ENCODE measurements around the gene UBE2L5. TPM values are rescaled to one million over a fixed set of nuclear protein-coding genes. Genes with fewer than 3 reads are reported as not detected.
"Not testable (repeated sequence)": the region's sequence is repeated elsewhere in the genome, so short reads cannot be mapped to it uniquely, and the experiment has no call there.

UBE2L5 gene
- total and polyA plus RNA-seq, 2 donors (not counting 1 experiment from before 2014, with no cell fraction given), result 0.20 TPM; not detected in 1

- TF ChIP-seq EZH2 (IDR thresholded peaks at IDR 0.05; ENCODE audit: low read length, missing control alignments) (no peak), CTCF (conservative IDR thresholded peaks at IDR 0.05 in 1 of 2, IDR thresholded peaks at IDR 0.05 in 1 of 2; ENCODE audit: low read depth in 1 of 2, low read length in 2 of 2) (no peak)
- H3K79me2 ChIP-seq (ENCODE audit: control insufficient read depth, insufficient read depth, low read length), result no peaks in the 10 kb centered on the region
Observed at GRCh38 chr13:30438286-30438685, 16.0 kb downstream of the UBE2L5 start.

GRCh38 chr13:30440910-30441703 is 18.8 kb downstream of the UBE2L5 start:
- H3K9ac ChIP-seq (ENCODE audit: insufficient read depth, low read length), result no peak overlapping the region
- H2AFZ ChIP-seq (ENCODE audit: low read length), result no peak overlapping the region
- no peak for TF ChIP-seq CTCF (conservative IDR thresholded peaks at IDR 0.05 in 1 of 2, IDR thresholded peaks at IDR 0.05 in 1 of 2; ENCODE audit: low read depth in 1 of 2, low read length in 2 of 2)
- TF ChIP-seq EZH2 (IDR thresholded peaks at IDR 0.05; ENCODE audit: low read length, missing control alignments), result no peak
- H3K36me3 ChIP-seq (ENCODE audit: control insufficient read depth, insufficient read depth, low read length), result no peaks in the 10 kb centered on the region
- peaks cover 5% of the 10 kb centered on the region for H3K27me3 ChIP-seq (ENCODE audit: control insufficient read depth, insufficient read depth, low read length)
- peak in 1 of 2 donors; percentile 38 for DNase-seq (ENCODE audit: low read depth in 2 of 2)
- no peaks in the 10 kb centered on the region for H4K20me1 ChIP-seq (ENCODE audit: control insufficient read depth, extremely low read depth, insufficient read depth, low read length)
- peaks cover 4% of the 10 kb centered on the region for H3K4me1 ChIP-seq (ENCODE audit: control insufficient read depth, extremely low read depth, insufficient read depth, low read length)
- H3K4me3 ChIP-seq (replicated peaks in 1 of 4; ENCODE audit: control extremely low read depth in 1 of 4, insufficient read depth in 1 of 4, low read depth in 3 of 4, low read length in 4 of 4), result no peak overlapping the region
- H3K4me2 ChIP-seq (ENCODE audit: extremely low read depth, insufficient read depth, low read length), result no peak overlapping the region
- H3K27ac ChIP-seq (ENCODE audit: insufficient read depth, low read length), result no peak overlapping the region
- no peaks in the 10 kb centered on the region for H3K9me3 ChIP-seq (ENCODE audit: control insufficient read depth, insufficient read depth, low read depth, low read length)
- no peaks in the 10 kb centered on the region for H3K79me2 ChIP-seq (ENCODE audit: control insufficient read depth, insufficient read depth, low read length)

More at GRCh38 chr13:30438286-30438685, 16.0 kb downstream of the UBE2L5 start:
- H3K36me3 ChIP-seq (ENCODE audit: control insufficient read depth, insufficient read depth, low read length), result no peaks in the 10 kb centered on the region
- peaks cover 5% of the 10 kb centered on the region for H3K27me3 ChIP-seq (ENCODE audit: control insufficient read depth, insufficient read depth, low read length)
- H3K9me3 ChIP-seq (ENCODE audit: control insufficient read depth, insufficient read depth, low read depth, low read length), result no peaks in the 10 kb centered on the region
- H3K4me1 ChIP-seq (ENCODE audit: control insufficient read depth, extremely low read depth, insufficient read depth, low read length), result no peaks in the 10 kb centered on the region
- H3K27ac ChIP-seq (ENCODE audit: insufficient read depth, low read length), result no peak overlapping the region
- no peak overlapping the region for H3K4me3 ChIP-seq (replicated peaks in 1 of 4; ENCODE audit: control extremely low read depth in 1 of 4, insufficient read depth in 1 of 4, low read depth in 3 of 4, low read length in 4 of 4)
- no peak overlapping the region for H2AFZ ChIP-seq (ENCODE audit: low read length)
- H4K20me1 ChIP-seq (ENCODE audit: control insufficient read depth, extremely low read depth, insufficient read depth, low read length), result no peaks in the 10 kb centered on the region
- H3K4me2 ChIP-seq (ENCODE audit: extremely low read depth, insufficient read depth, low read length), result no peak overlapping the region
- no peak for DNase-seq (ENCODE audit: low read depth in 2 of 2)
- no peak overlapping the region for H3K9ac ChIP-seq (ENCODE audit: insufficient read depth, low read length)

GRCh38 chr13:30442926-30443325 is 20.6 kb downstream of the UBE2L5 start:
- no peak overlapping the region for H3K4me2 ChIP-seq (ENCODE audit: extremely low read depth, insufficient read depth, low read length)
- H3K79me2 ChIP-seq (ENCODE audit: control insufficient read depth, insufficient read depth, low read length), result no peaks in the 10 kb centered on the region
- no peaks in the 10 kb centered on the region for H3K36me3 ChIP-seq (ENCODE audit: control insufficient read depth, insufficient read depth, low read length)
- no peaks in the 10 kb centered on the region for H4K20me1 ChIP-seq (ENCODE audit: control insufficient read depth, extremely low read depth, insufficient read depth, low read length)
- TF ChIP-seq EZH2 (IDR thresholded peaks at IDR 0.05; ENCODE audit: low read length, missing control alignments) (no peak), CTCF (conservative IDR thresholded peaks at IDR 0.05 in 1 of 2, IDR thresholded peaks at IDR 0.05 in 1 of 2; ENCODE audit: low read depth in 1 of 2, low read length in 2 of 2) (no peak)
- peaks cover 7% of the 10 kb centered on the region for H3K4me1 ChIP-seq (ENCODE audit: control insufficient read depth, extremely low read depth, insufficient read depth, low read length)
- no peak overlapping the region for H3K27ac ChIP-seq (ENCODE audit: insufficient read depth, low read length)
- H3K9me3 ChIP-seq (ENCODE audit: control insufficient read depth, insufficient read depth, low read depth, low read length), result no peaks in the 10 kb centered on the region
- H3K4me3 ChIP-seq (replicated peaks in 1 of 4; ENCODE audit: control extremely low read depth in 1 of 4, insufficient read depth in 1 of 4, low read depth in 3 of 4, low read length in 4 of 4), result no peak overlapping the region
- no peaks in the 10 kb centered on the region for H3K27me3 ChIP-seq (ENCODE audit: control insufficient read depth, insufficient read depth, low read length)
- H3K9ac ChIP-seq (ENCODE audit: insufficient read depth, low read length), result no peak overlapping the region
- H2AFZ ChIP-seq (ENCODE audit: low read length), result no peak overlapping the region
- DNase-seq (ENCODE audit: low read depth in 2 of 2), result no peak

GRCh38 chr13:30443491-30443890 is 21.2 kb downstream of the UBE2L5 start:
- H2AFZ ChIP-seq (ENCODE audit: low read length); H3K4me1 ChIP-seq (ENCODE audit: control insufficient read depth, extremely low read depth, insufficient read depth, low read length); H3K79me2 ChIP-seq (ENCODE audit: control insufficient read depth, insufficient read depth, low read length); H3K9me3 ChIP-seq (ENCODE audit: control insufficient read depth, insufficient read depth, low read depth, low read length); H3K9ac ChIP-seq (ENCODE audit: insufficient read depth, low read length); H3K4me3 ChIP-seq (replicated peaks in 1 of 4; ENCODE audit: control extremely low read depth in 1 of 4, insufficient read depth in 1 of 4, low read depth in 3 of 4, low read length in 4 of 4); H3K27ac ChIP-seq (ENCODE audit: insufficient read depth, low read length); H3K27me3 ChIP-seq (ENCODE audit: control insufficient read depth, insufficient read depth, low read length); H3K36me3 ChIP-seq (ENCODE audit: control insufficient read depth, insufficient read depth, low read length); H3K4me2 ChIP-seq (ENCODE audit: extremely low read depth, insufficient read depth, low read length); DNase-seq (ENCODE audit: low read depth in 2 of 2); H4K20me1 ChIP-seq (ENCODE audit: control insufficient read depth, extremely low read depth, insufficient read depth, low read length): not testable (repeated sequence)
